EL (cell line): ENCODE data around the gene SLC16A3.
"Not testable (repeated sequence)": the region's sequence is repeated elsewhere in the genome, so short reads cannot be mapped to it uniquely, and the experiment has no call there.

ENCODE experiments used
- DNase-seq: peaks from one replicate; pipeline ENCODE4 v3.0.0-alpha.2; 2016

Gene SLC16A3

GRCh38 chr17:82228842-82229697, at the start of gene SLC16A3:
Gene SLC16A3 (plus strand): TSS chr17:82229042. CDS start chr17:82236009, 6,967 bp downstream.
- peak; percentile 86 for DNase-seq

- DNase-seq, result no peak
Measured at GRCh38 chr17:82179412-82179811, 49.4 kb upstream of the SLC16A3 start.

- no peak for DNase-seq
Measured at GRCh38 chr17:82179946-82180475, 48.8 kb upstream of the SLC16A3 start.

- DNase-seq, result no peak
Measured at GRCh38 chr17:82180776-82181528, 47.9 kb upstream of the SLC16A3 start.

GRCh38 chr17:82184761-82185160, 44.1 kb upstream of the SLC16A3 start:
- DNase-seq, result no peak

- DNase-seq, result no peak
Measured at GRCh38 chr17:82186221-82186620, 42.6 kb upstream of the SLC16A3 start.

- no peak for DNase-seq
Measured at GRCh38 chr17:82187500-82187899, 41.3 kb upstream of the SLC16A3 start.

GRCh38 chr17:82188001-82188961, 40.6 kb upstream of the SLC16A3 start:
- DNase-seq, result no peak

GRCh38 chr17:82193050-82193449, 35.8 kb upstream of the SLC16A3 start:
- not testable (repeated sequence) for DNase-seq

GRCh38 chr17:82193520-82194220, 35.2 kb upstream of the SLC16A3 start:
- no peak for DNase-seq

GRCh38 chr17:82194765-82195164, 34.1 kb upstream of the SLC16A3 start:
- no peak for DNase-seq

- DNase-seq, result no peak
Measured at GRCh38 chr17:82195675-82196672, 32.9 kb upstream of the SLC16A3 start.

- no peak for DNase-seq
Measured at GRCh38 chr17:82198092-82198491, 30.8 kb upstream of the SLC16A3 start.

- DNase-seq, result no peak
Measured at GRCh38 chr17:82199496-82199895, 29.3 kb upstream of the SLC16A3 start.

GRCh38 chr17:82200135-82200534, 28.7 kb upstream of the SLC16A3 start:
- DNase-seq, result no peak

GRCh38 chr17:82200743-82201497, 27.9 kb upstream of the SLC16A3 start:
- no peak for DNase-seq

GRCh38 chr17:82201498-82201910, 27.3 kb upstream of the SLC16A3 start:
- no peak for DNase-seq

- DNase-seq, result no peak
Measured at GRCh38 chr17:82202981-82203380, 25.9 kb upstream of the SLC16A3 start.

- DNase-seq, result no peak
Measured at GRCh38 chr17:82203920-82204319, 24.9 kb upstream of the SLC16A3 start.
